Measurements from ENCODE around the gene TMEM273. TPM values are rescaled to one million over a fixed set of nuclear protein-coding genes. Genes with fewer than 3 reads are reported as not detected.

The TMEM273 gene
- total and polyA plus RNA-seq, 9 donors = 1.5 to 25.2 (median 5.0) TPM

DNA sequence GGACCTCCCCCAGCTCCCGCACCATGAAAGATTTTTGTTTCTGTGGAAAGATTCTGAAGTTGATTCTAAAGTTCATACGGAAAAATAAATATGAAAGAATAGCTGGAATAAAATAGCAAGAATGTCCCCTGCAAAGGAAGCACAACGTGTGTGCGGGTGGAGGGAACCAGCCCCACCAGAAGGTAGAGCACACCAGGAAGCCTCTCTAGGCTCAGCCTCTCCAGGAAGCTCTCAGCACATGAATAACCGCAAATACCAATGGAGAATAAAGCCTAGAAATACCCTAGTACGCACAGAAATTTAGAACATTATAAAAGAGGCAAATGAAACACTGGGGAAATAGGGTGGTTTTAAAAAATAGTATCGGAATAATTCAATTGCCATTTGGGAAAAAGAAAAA lies 29.8 kb downstream of the TMEM273 start:
- Histone ChIP-seq H3K9me3 (no peaks in the 10 kb centered on the region), H3K27ac (no peak overlapping the region), H3K27me3 (no peaks in the 10 kb centered on the region), H3K36me3 (no peaks in the 10 kb centered on the region), H3K4me3 (no peak overlapping the region), H3K4me1 (ENCODE audit: insufficient read depth) (no peaks in the 10 kb centered on the region)
- DNase-seq = no peak
- TF ChIP-seq EP300 (IDR thresholded peaks at IDR 0.05) = no peak
- no peak for TF ChIP-seq POLR2A (IDR thresholded peaks at IDR 0.05)
- TF ChIP-seq CTCF (IDR thresholded peaks at IDR 0.05) = no peak
- WGBS, 3 donors = 82 to 89% (median 84%) methylated on average over 7 of the region's 7 CpGs
- intact Hi-C loops (cut with DNase I) = loop anchor here in 1 of 4 donors (5.0 kb wide), 1 partner anchor 176 kb away; no protein-coding TSS in a partner anchor

- TF ChIP-seq POLR2A (IDR thresholded peaks at IDR 0.05) (no peak), EP300 (IDR thresholded peaks at IDR 0.05) (no peak), CTCF (IDR thresholded peaks at IDR 0.05) (no peak)
- Histone ChIP-seq H3K27ac (no peak overlapping the region), H3K27me3 (no peaks in the 10 kb centered on the region), H3K4me1 (ENCODE audit: insufficient read depth) (no peaks in the 10 kb centered on the region), H3K9me3 (no peaks in the 10 kb centered on the region), H3K4me3 (no peak overlapping the region), H3K36me3 (no peaks in the 10 kb centered on the region)
- intact Hi-C loops (cut with DNase I) = loop anchor here in 1 of 4 donors (5.0 kb wide), 1 partner anchor 175 kb away; no protein-coding TSS in a partner anchor
- WGBS, 3 donors = 95 to 97% (median 97%) methylated on average over 3 of the region's 3 CpGs
- no peak for DNase-seq
Observed at GRCh38 chr10:49157229-49157628, 31.0 kb downstream of the TMEM273 start.

DNA sequence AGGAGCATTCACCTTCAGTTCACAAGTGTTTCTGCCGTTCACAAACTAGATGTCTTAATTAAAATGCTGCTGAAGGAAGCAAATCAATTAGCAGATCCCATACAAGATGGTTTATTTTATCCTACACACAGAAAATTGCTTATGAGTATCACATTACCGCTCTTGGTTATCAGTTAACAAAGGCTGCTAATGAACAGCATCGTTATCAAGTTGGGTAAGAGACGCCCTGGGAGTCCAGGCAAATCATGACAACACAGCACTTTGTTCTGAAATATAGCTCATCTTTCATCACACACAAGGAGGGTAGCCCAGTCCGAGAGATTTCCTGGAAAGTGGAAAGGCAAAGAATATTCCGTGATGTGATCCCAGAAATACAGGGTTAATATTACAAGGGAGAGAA lies 33.5 kb downstream of the TMEM273 start:
- intact Hi-C loops (cut with DNase I) = loop anchor here in 1 of 4 donors (5.0 kb wide), 1 partner anchor 172 kb away; no protein-coding TSS in a partner anchor
- Histone ChIP-seq H3K4me3 (no peak overlapping the region), H3K9me3 (no peaks in the 10 kb centered on the region), H3K36me3 (no peaks in the 10 kb centered on the region), H3K27ac (no peak overlapping the region), H3K4me1 (ENCODE audit: insufficient read depth) (no peaks in the 10 kb centered on the region), H3K27me3 (no peaks in the 10 kb centered on the region)
- TF ChIP-seq POLR2A (IDR thresholded peaks at IDR 0.05) (no peak), CTCF (IDR thresholded peaks at IDR 0.05) (no peak), EP300 (IDR thresholded peaks at IDR 0.05) (no peak)
- WGBS, 3 donors = 67 to 76% (median 69%) methylated on average over 6 of the region's 6 CpGs
- no peak for DNase-seq

DNA sequence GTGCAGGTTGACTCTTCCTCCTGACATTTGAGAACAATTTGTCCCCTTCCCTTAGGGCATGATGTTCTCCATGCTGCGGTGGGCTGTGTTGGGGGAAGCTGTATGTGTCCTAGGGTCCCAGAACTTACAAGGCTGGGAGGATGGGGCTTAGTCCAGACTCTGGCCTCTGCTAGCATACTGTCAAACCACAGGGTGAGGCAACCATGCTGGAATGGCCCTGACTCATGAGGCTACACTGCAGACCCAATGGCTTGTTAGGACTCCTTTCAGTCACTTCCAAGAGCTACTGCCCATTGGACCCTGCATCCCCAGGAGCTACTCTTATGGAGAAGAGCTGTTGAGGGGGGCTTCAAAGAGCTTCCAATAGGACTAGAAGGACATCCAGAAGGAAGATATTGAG lies 34.2 kb downstream of the TMEM273 start:
- 98 to 100% (median 100%) methylated on average over 1 of the region's 1 CpG for WGBS, 3 donors
- Histone ChIP-seq H3K27ac (no peak overlapping the region), H3K4me1 (ENCODE audit: insufficient read depth) (no peaks in the 10 kb centered on the region), H3K27me3 (no peaks in the 10 kb centered on the region), H3K36me3 (no peaks in the 10 kb centered on the region), H3K9me3 (no peaks in the 10 kb centered on the region), H3K4me3 (no peak overlapping the region)
- intact Hi-C loops (cut with DNase I) = no loop called here
- no peak for DNase-seq
- TF ChIP-seq CTCF (IDR thresholded peaks at IDR 0.05) (no peak), EP300 (IDR thresholded peaks at IDR 0.05) (no peak), POLR2A (IDR thresholded peaks at IDR 0.05) (no peak)

Measured in ovary (tissue), 9 donors.